ENCODE data around the gene STARD9. TPM values are rescaled to one million over a fixed set of nuclear protein-coding genes. Genes with fewer than 3 reads are reported as not detected.

Gene STARD9
- total RNA-seq, 1 experiment from 2014 or later, result 0.86 TPM

- no peak overlapping the region for H3K4me3 Mint-ChIP-seq (ENCODE audit: unreplicated experiment)
- intact Hi-C loops (cut with micrococcal nuclease; ENCODE audit: unreplicated experiment), result no loop called here
- no TSS peak for BruUV-seq (replicated peaks)
- Histone ChIP-seq H3K4me3 (ENCODE audit: low read depth, low read length) (no peak overlapping the region), H3K9me3 (no peaks in the 10 kb centered on the region), H3K36me3 (ENCODE audit: control insufficient read depth, insufficient read depth, low read length) (no peaks in the 10 kb centered on the region), H3K4me1 (no peaks in the 10 kb centered on the region), H3K27me3 (replicated peaks; ENCODE audit: control insufficient read depth, insufficient read depth, low read length) (no peaks in the 10 kb centered on the region)
- no peak for TF ChIP-seq CTCF (IDR thresholded peaks at IDR 0.05; ENCODE audit: insufficient read depth in 1 of 2, low read depth in 1 of 2, low read length in 1 of 2, severe bottlenecking in 1 of 2, unreplicated experiment in 1 of 2)
- ChIA-PET CTCF (no interaction called here), POLR2A (no interaction called here)
- DNase-seq, result no peak
- peaks cover 3% of the 10 kb centered on the region for H3K27me3 Mint-ChIP-seq (ENCODE audit: insufficient read depth, unreplicated experiment)
- no peaks in the 10 kb centered on the region for H3K4me1 Mint-ChIP-seq (ENCODE audit: low read depth, unreplicated experiment)
- H3K9me3 Mint-ChIP-seq (ENCODE audit: unreplicated experiment), result no peaks in the 10 kb centered on the region
- no peak overlapping the region for H3K27ac Mint-ChIP-seq (ENCODE audit: unreplicated experiment)
- no peaks in the 10 kb centered on the region for H3K36me3 Mint-ChIP-seq (ENCODE audit: insufficient read depth, unreplicated experiment)
These were observed 119.0 kb downstream of the STARD9 start for GRCh38 chr15:42694398-42694797.

GRCh38 chr15:42695527-42696071, 120.2 kb downstream of the STARD9 start:
- CTCF ChIA-PET, result no interaction called here
- intact Hi-C loops (cut with micrococcal nuclease; ENCODE audit: unreplicated experiment), result no loop called here

GRCh38 chr15:42696626-42697025, 121.2 kb downstream of the STARD9 start:
- no peak for TF ChIP-seq CTCF (IDR thresholded peaks at IDR 0.05; ENCODE audit: insufficient read depth in 1 of 2, low read depth in 1 of 2, low read length in 1 of 2, severe bottlenecking in 1 of 2, unreplicated experiment in 1 of 2)
- ChIA-PET POLR2A (no interaction called here), CTCF (no interaction called here)
- no TSS peak for BruUV-seq (replicated peaks)
- Mint-ChIP-seq H3K4me3 (ENCODE audit: unreplicated experiment) (no peak overlapping the region), H3K27me3 (ENCODE audit: insufficient read depth, unreplicated experiment) (peaks cover 6% of the 10 kb centered on the region), H3K9me3 (ENCODE audit: unreplicated experiment) (no peaks in the 10 kb centered on the region), H3K36me3 (ENCODE audit: insufficient read depth, unreplicated experiment) (no peaks in the 10 kb centered on the region), H3K27ac (ENCODE audit: unreplicated experiment) (no peak overlapping the region), H3K4me1 (ENCODE audit: low read depth, unreplicated experiment) (no peaks in the 10 kb centered on the region)
- H3K27me3 ChIP-seq (replicated peaks; ENCODE audit: control insufficient read depth, insufficient read depth, low read length), result no peaks in the 10 kb centered on the region
- no peaks in the 10 kb centered on the region for H3K36me3 ChIP-seq (ENCODE audit: control insufficient read depth, insufficient read depth, low read length)
- H3K9me3 ChIP-seq, result no peaks in the 10 kb centered on the region
- intact Hi-C loops (cut with micrococcal nuclease; ENCODE audit: unreplicated experiment), result no loop called here
- H3K4me1 ChIP-seq, result no peaks in the 10 kb centered on the region
- no peak overlapping the region for H3K4me3 ChIP-seq (ENCODE audit: low read depth, low read length)
- no peak for DNase-seq

More at GRCh38 chr15:42695527-42696071, 120.2 kb downstream of the STARD9 start:
- H3K4me1 Mint-ChIP-seq (ENCODE audit: low read depth, unreplicated experiment), result no peaks in the 10 kb centered on the region
- H3K9me3 Mint-ChIP-seq (ENCODE audit: unreplicated experiment), result no peaks in the 10 kb centered on the region
- peaks cover 4% of the 10 kb centered on the region for H3K27me3 Mint-ChIP-seq (ENCODE audit: insufficient read depth, unreplicated experiment)
- POLR2A ChIA-PET, result no interaction called here
- no peak for DNase-seq
- Histone ChIP-seq H3K9me3 (no peaks in the 10 kb centered on the region), H3K4me3 (ENCODE audit: low read depth, low read length) (no peak overlapping the region), H3K36me3 (ENCODE audit: control insufficient read depth, insufficient read depth, low read length) (no peaks in the 10 kb centered on the region), H3K4me1 (no peaks in the 10 kb centered on the region), H3K27me3 (replicated peaks; ENCODE audit: control insufficient read depth, insufficient read depth, low read length) (no peaks in the 10 kb centered on the region)
- no peak for TF ChIP-seq CTCF (IDR thresholded peaks at IDR 0.05; ENCODE audit: insufficient read depth in 1 of 2, low read depth in 1 of 2, low read length in 1 of 2, severe bottlenecking in 1 of 2, unreplicated experiment in 1 of 2)
- no peak overlapping the region for H3K4me3 Mint-ChIP-seq (ENCODE audit: unreplicated experiment)
- no peak overlapping the region for H3K27ac Mint-ChIP-seq (ENCODE audit: unreplicated experiment)
- BruUV-seq (replicated peaks), result no TSS peak
- no peaks in the 10 kb centered on the region for H3K36me3 Mint-ChIP-seq (ENCODE audit: insufficient read depth, unreplicated experiment)
